OCI-LY3 (cell line): ENCODE data around the gene CDK19.
"Not testable (repeated sequence)": the region's sequence is repeated elsewhere in the genome, so short reads cannot be mapped to it uniquely, and the experiment has no call there.

Source experiments
- H2AFZ ChIP-seq: fragments of 200-600, 300-600 bp; shearing (Covaris generic); 2 replicates; pipeline ENCODE4 v1.6.0; 2014; ENCODE audit warnings: antibody characterized with exemption, low read depth, low read length
- H3K27ac ChIP-seq: fragments of 200-600, 300-600 bp; sonication (generic); 2 replicates; pipeline ENCODE4 v1.5.1; 2014; ENCODE audit warnings: mild to moderate bottlenecking, low read length, moderate library complexity, mixed read lengths
- H3K27me3 ChIP-seq: fragments of 200-600, 300-600 bp; sonication (generic); 2 replicates; pipeline ENCODE4 v1.6.1; 2014; ENCODE audit warnings: low read depth, low read length, mixed read lengths
- H3K36me3 ChIP-seq: fragments of 200-600, 300-600 bp; sonication (generic); replicated peaks from 2 replicates; pipeline ENCODE3; 2014; ENCODE audit warnings: low read depth, low read length, mixed read lengths
- H3K4me1 ChIP-seq: fragments of 300-600, 200-600 bp; sonication (generic); 2 replicates; pipeline ENCODE4 v1.6.1; 2014; ENCODE audit warnings: low read length, mixed read lengths
- H3K4me2 ChIP-seq: fragments of 200-600, 300-600 bp; sonication (generic); 2 replicates; pipeline ENCODE4 v1.6.1; 2014; ENCODE audit warnings: low read length, mixed read lengths
- H3K4me3 ChIP-seq: fragments of 300-600, 200-600 bp; sonication (generic); 2 replicates; pipeline ENCODE4 v1.5.1; 2014; ENCODE audit warnings: antibody characterized with exemption, mild to moderate bottlenecking, low read length, moderate library complexity
- H3K79me2 ChIP-seq: fragments of 300-600, 200-600 bp; shearing (Covaris generic); 2 replicates; pipeline ENCODE4 v1.6.1; 2014; ENCODE audit warnings: mild to moderate bottlenecking, low read length, mixed read lengths
- H3K9ac ChIP-seq: fragments of 300-600, 200-600 bp; shearing (Covaris generic); 2 replicates; pipeline ENCODE4 v1.6.0; 2014; ENCODE audit warnings: mild to moderate bottlenecking, low read length, moderate library complexity
- H3K9me3 ChIP-seq: fragments of 200-600, 300-600 bp; shearing (Covaris generic); 2 replicates; pipeline ENCODE4 v1.6.1; 2014; ENCODE audit warnings: low read length, mixed read lengths; ENCODE audit not compliant: insufficient read depth
- H4K20me1 ChIP-seq: fragments of 200-600, 300-600 bp; sonication (generic); 2 replicates; pipeline ENCODE4 v1.6.1; 2016; ENCODE audit warnings: low read length, mixed read lengths; ENCODE audit not compliant: insufficient read depth
- CTCF ChIP-seq: fragments of 200-600, 300-600 bp; sonication (generic); IDR thresholded peaks from 2 replicates; pipeline ENCODE4 v1.5.1; 2014; ENCODE audit warnings: antibody characterized with exemption, low read length, low read depth
- EZH2phosphoT487 ChIP-seq: fragments of 200-600 bp; shearing (Covaris generic); IDR thresholded peaks from 2 replicates; pipeline ENCODE4 v1.6.1; 2018; ENCODE audit warnings: antibody characterized with exemption, mixed run types, low read depth

Gene CDK19

GRCh38 chr6:110728501-110728900 lies 86.8 kb downstream of the CDK19 start:
- H3K79me2 ChIP-seq = no peaks in the 10 kb centered on the region
- H3K9me3 ChIP-seq = no peaks in the 10 kb centered on the region
- no peaks in the 10 kb centered on the region for H3K27me3 ChIP-seq
- peak overlapping the region; percentile 47 for H3K27ac ChIP-seq
- no peak overlapping the region for H2AFZ ChIP-seq
- H3K4me3 ChIP-seq = peak overlapping the region; percentile 28; the same call in 1 of the 2 replicates
- no peaks in the 10 kb centered on the region for H3K36me3 ChIP-seq
- H3K4me1 ChIP-seq = peaks cover 21% of the 10 kb centered on the region
- TF ChIP-seq EZH2phosphoT487 = no peak
- no peak for TF ChIP-seq CTCF
- peak overlapping the region; percentile 52 for H3K4me2 ChIP-seq
- no peaks in the 10 kb centered on the region for H4K20me1 ChIP-seq
- no peak overlapping the region for H3K9ac ChIP-seq

DNA sequence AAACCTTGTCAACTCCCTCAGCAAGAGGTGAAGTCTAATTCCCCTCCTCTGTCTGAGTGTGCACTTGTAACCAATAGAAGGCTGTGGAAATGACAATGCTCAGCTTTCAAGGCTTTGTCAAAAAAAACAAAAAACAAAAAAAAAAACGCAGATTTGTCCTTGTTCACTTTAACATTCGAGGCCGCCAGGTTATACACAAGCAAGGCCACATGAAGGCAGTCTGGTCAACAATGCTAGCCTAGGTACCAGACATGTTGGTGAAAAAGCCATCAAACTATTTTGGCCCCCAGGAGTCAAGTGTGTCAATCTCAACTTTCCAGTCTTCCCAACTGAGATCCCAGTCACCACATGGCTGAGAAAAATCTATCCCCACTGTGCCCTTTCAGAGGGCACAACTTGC lies 92.3 kb downstream of the CDK19 start:
- Histone ChIP-seq H3K36me3 (no peaks in the 10 kb centered on the region), H3K4me2 (no peak overlapping the region), H3K27me3 (no peaks in the 10 kb centered on the region), H3K9ac (no peak overlapping the region), H2AFZ (no peak overlapping the region), H3K79me2 (no peaks in the 10 kb centered on the region), H3K4me1 (peaks cover under 1% of the 10 kb centered on the region), H3K9me3 (no peaks in the 10 kb centered on the region), H4K20me1 (no peaks in the 10 kb centered on the region), H3K27ac (no peak overlapping the region), H3K4me3 (no peak overlapping the region)
- TF ChIP-seq CTCF (no peak), EZH2phosphoT487 (no peak)

GRCh38 chr6:110720066-110720465 lies 95.2 kb downstream of the CDK19 start:
- Histone ChIP-seq H3K36me3 (no peaks in the 10 kb centered on the region), H3K79me2 (no peaks in the 10 kb centered on the region), H3K4me2 (no peak overlapping the region), H3K27ac (no peak overlapping the region), H4K20me1 (no peaks in the 10 kb centered on the region), H3K4me3 (no peak overlapping the region), H3K27me3 (no peaks in the 10 kb centered on the region), H3K9me3 (no peaks in the 10 kb centered on the region), H3K9ac (no peak overlapping the region), H2AFZ (no peak overlapping the region), H3K4me1 (no peaks in the 10 kb centered on the region)
- TF ChIP-seq CTCF (no peak), EZH2phosphoT487 (no peak)

GRCh38 chr6:110719601-110720000 lies 95.7 kb downstream of the CDK19 start:
- not testable (repeated sequence) for H3K27ac ChIP-seq, H3K36me3 ChIP-seq, H2AFZ ChIP-seq, H4K20me1 ChIP-seq, H3K27me3 ChIP-seq, H3K9ac ChIP-seq, H3K4me3 ChIP-seq, H3K79me2 ChIP-seq, H3K4me2 ChIP-seq, H3K9me3 ChIP-seq, H3K4me1 ChIP-seq

DNA sequence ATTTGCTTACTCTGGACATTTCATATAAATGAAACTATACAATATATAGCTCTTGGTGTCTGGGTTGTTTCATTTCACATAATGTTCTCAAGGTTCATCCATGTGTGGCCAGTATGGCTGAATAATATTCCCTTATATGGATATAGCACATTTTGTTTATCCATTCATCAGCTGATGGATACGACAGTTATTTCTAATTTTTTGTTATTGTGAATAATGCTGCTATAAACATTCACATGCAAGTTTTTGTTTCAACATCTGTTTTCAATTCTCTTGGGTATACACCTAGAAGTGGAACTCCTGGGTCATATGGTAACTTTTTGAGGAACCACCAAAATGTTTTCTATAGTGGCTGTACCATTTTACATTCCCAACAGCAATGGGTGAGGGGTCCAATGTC lies 101.1 kb downstream of the CDK19 start:
- Histone ChIP-seq H2AFZ (no peak overlapping the region), H3K27me3 (no peaks in the 10 kb centered on the region), H3K4me1 (peaks cover 15% of the 10 kb centered on the region), H3K4me2 (peak overlapping the region; percentile 53), H3K4me3 (peak overlapping the region; percentile 22; the same call in 1 of the 2 replicates), H3K9me3 (no peaks in the 10 kb centered on the region), H3K79me2 (no peaks in the 10 kb centered on the region), H4K20me1 (no peaks in the 10 kb centered on the region), H3K9ac (no peak overlapping the region), H3K27ac (peak overlapping the region; percentile 14; the same call in 1 of the 2 replicates), H3K36me3 (no peaks in the 10 kb centered on the region)
- TF ChIP-seq EZH2phosphoT487 (no peak), CTCF (no peak)
